GM12878 (cell line): ENCODE measurements around the gene B3GNT3. TPM values are rescaled to one million over a fixed set of nuclear protein-coding genes. Genes with fewer than 3 reads are reported as not detected.
A peak's percentile ranks its signal among the peaks of the same experiment; 100 is the strongest.

Source experiments
- BHLHE40 ChIP-seq, 2 experiments: fragments of 450-650 bp in 1 of 2; IDR thresholded peaks; 2 replicates each; pipeline ENCODE4 v1.6.1; 2011 to 2017; ENCODE audit warnings: low read depth in 2 of 2, borderline replicate concordance in 1 of 2, improper control_type of control experiment in 1 of 2, low read length in 1 of 2, mild to moderate bottlenecking in 1 of 2
- BMI1 ChIP-seq: fragments of 450-650 bp; IDR thresholded peaks from 2 replicates; pipeline ENCODE4 v1.6.1; 2016; ENCODE audit warnings: mild to moderate bottlenecking, moderate library complexity, borderline replicate concordance
- ESRRA ChIP-seq: IDR thresholded peaks from 2 replicates; pipeline ENCODE4 v1.6.1; 2012; ENCODE audit warnings: mild to moderate bottlenecking, low read length, improper control_type of control experiment
- HDGF ChIP-seq: fragments of 450-650 bp; IDR thresholded peaks from 2 replicates; pipeline ENCODE4 v1.6.1; 2016; ENCODE audit warnings: antibody characterized with exemption
- NFXL1 ChIP-seq: fragments of 450-650 bp; IDR thresholded peaks from 2 replicates; pipeline ENCODE4 v1.6.1; 2017; ENCODE audit warnings: antibody characterized with exemption, mild to moderate bottlenecking, borderline replicate concordance
- NFYA ChIP-seq: IDR thresholded peaks from 2 replicates; pipeline ENCODE4 v1.6.1; 2011; ENCODE audit warnings: low read depth, mild to moderate bottlenecking, low read length, improper control_type of control experiment, borderline replicate concordance
- NKRF ChIP-seq: fragments of 450-650 bp; conservative IDR thresholded peaks from 2 replicates; pipeline ENCODE4 v1.6.1; 2017; ENCODE audit warnings: mild to moderate bottlenecking, moderate library complexity
- SIX5 ChIP-seq: IDR thresholded peaks from 2 replicates; pipeline ENCODE4 v1.6.1; 2011; ENCODE audit warnings: mild to moderate bottlenecking, low read depth, low read length, moderate library complexity; ENCODE audit not compliant: severe bottlenecking
- SREBF1 ChIP-seq: IDR thresholded peaks from 2 replicates; pipeline ENCODE4 v1.6.1; 2012; ENCODE audit warnings: mild to moderate bottlenecking, low read length
- TARDBP ChIP-seq: IDR thresholded peaks from 2 replicates; pipeline ENCODE4 v1.6.1; 2016; ENCODE audit warnings: borderline replicate concordance
- ZNF217 ChIP-seq: fragments of 450-650 bp; IDR thresholded peaks from 2 replicates; pipeline ENCODE4 v1.6.1; 2017; ENCODE audit warnings: antibody characterized with exemption, mild to moderate bottlenecking
- ZSCAN29 ChIP-seq: fragments of 450-650 bp; IDR thresholded peaks from 2 replicates; pipeline ENCODE4 v1.6.1; 2017; ENCODE audit warnings: mild to moderate bottlenecking, moderate library complexity
- polyA plus RNA-seq, 11 experiments: library from polyadenylated mRNA; depleted of rRNA in 4 of 11; unstranded in 6 of 11; stranded (reverse) in 5 of 11; fragments of >200 nt; fragmentation: Nextera tagmentation in 4 of 11; fragmentation: Illumina TruSeq in 1 of 11; extraction: Ambion mirVana in 4 of 11; extraction: Trizol in 1 of 11; gene quantifications; 1 replicate in 1 of 11; 2 replicates in 10 of 11; pipeline versions ENCODE4 v1.2.1 to v1.2.3, GENCODE V29; 2011 to 2016; ENCODE audit warnings: inconsistent platforms in 2 of 11, missing spikeins in 2 of 11, low read depth in 1 of 11
- total RNA-seq, 4 experiments: library from RNA; depleted of rRNA in 3 of 4; stranded (reverse); fragments of >200 nt in 3 of 4; fragmentation: Illumina TruSeq in 1 of 4; extraction: Trizol in 1 of 4; gene quantifications; 2 replicates each; pipeline versions ENCODE4 v1.2.1 to v1.2.3, GENCODE V29; 2013 to 2021
- TF ChIP-seq, protein P1 (sequence below): IDR thresholded peaks from 2 replicates; pipeline ENCODE4 v1.6.1; 2012; ENCODE audit warnings: mild to moderate bottlenecking, low read depth, low read length
- TF ChIP-seq, protein P2 (sequence below): IDR thresholded peaks from 2 replicates; pipeline ENCODE4 v1.6.1; 2011; ENCODE audit warnings: low read depth, low read length, improper control_type of control experiment, borderline replicate concordance
- TF ChIP-seq, protein P3 (sequence below): fragments of 150-350 bp; IDR thresholded peaks from 2 replicates; pipeline ENCODE4 v1.6.1; 2016; ENCODE audit warnings: low read depth, low read length
- TF ChIP-seq, protein P4 (sequence below): IDR thresholded peaks from 2 replicates; pipeline ENCODE4 v1.6.1; 2011; ENCODE audit warnings: mild to moderate bottlenecking, low read depth, low read length, moderate library complexity; ENCODE audit not compliant: insufficient replicate concordance

The B3GNT3 gene
- total and polyA plus RNA-seq, 10 of the 15 experiments (the other 5 are each of a cell fraction or from before 2014, with no cell fraction given) = not detected

GRCh38 chr19:17859533-17860330, 64.8 kb downstream of the B3GNT3 start, which contains the start of gene RPL18A (continued):
- TF ChIP-seq, protein P1, sequence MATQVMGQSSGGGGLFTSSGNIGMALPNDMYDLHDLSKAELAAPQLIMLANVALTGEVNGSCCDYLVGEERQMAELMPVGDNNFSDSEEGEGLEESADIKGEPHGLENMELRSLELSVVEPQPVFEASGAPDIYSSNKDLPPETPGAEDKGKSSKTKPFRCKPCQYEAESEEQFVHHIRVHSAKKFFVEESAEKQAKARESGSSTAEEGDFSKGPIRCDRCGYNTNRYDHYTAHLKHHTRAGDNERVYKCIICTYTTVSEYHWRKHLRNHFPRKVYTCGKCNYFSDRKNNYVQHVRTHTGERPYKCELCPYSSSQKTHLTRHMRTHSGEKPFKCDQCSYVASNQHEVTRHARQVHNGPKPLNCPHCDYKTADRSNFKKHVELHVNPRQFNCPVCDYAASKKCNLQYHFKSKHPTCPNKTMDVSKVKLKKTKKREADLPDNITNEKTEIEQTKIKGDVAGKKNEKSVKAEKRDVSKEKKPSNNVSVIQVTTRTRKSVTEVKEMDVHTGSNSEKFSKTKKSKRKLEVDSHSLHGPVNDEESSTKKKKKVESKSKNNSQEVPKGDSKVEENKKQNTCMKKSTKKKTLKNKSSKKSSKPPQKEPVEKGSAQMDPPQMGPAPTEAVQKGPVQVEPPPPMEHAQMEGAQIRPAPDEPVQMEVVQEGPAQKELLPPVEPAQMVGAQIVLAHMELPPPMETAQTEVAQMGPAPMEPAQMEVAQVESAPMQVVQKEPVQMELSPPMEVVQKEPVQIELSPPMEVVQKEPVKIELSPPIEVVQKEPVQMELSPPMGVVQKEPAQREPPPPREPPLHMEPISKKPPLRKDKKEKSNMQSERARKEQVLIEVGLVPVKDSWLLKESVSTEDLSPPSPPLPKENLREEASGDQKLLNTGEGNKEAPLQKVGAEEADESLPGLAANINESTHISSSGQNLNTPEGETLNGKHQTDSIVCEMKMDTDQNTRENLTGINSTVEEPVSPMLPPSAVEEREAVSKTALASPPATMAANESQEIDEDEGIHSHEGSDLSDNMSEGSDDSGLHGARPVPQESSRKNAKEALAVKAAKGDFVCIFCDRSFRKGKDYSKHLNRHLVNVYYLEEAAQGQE = peak; percentile 38; the same call in 1 of the 2 replicates
- TF ChIP-seq ZNF217 (no peak), BHLHE40 (IDR thresholded peaks at IDR 0.05; ENCODE audit: borderline replicate concordance in 1 of 2, low read depth in 2 of 2, low read length in 1 of 2) (peak; percentile 52 to 53; a peak in 2 of 4 replicates), ESRRA (no peak), SREBF1 (0 out of 2 replicates have a peak, but pooled peaks have one; percentile 68), SIX5 (peak; percentile 96), ZSCAN29 (no peak), NFXL1 (no peak), NFYA (no peak; the same call in 1 of the 2 replicates), TARDBP (peak; percentile 75), NKRF (peak; percentile 95), BMI1 (no peak), HDGF (peak; percentile 89)
- TF ChIP-seq, protein P2, sequence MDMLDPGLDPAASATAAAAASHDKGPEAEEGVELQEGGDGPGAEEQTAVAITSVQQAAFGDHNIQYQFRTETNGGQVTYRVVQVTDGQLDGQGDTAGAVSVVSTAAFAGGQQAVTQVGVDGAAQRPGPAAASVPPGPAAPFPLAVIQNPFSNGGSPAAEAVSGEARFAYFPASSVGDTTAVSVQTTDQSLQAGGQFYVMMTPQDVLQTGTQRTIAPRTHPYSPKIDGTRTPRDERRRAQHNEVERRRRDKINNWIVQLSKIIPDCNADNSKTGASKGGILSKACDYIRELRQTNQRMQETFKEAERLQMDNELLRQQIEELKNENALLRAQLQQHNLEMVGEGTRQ = no peak; the same call in 1 of the 2 replicates
- TF ChIP-seq, protein P3, sequence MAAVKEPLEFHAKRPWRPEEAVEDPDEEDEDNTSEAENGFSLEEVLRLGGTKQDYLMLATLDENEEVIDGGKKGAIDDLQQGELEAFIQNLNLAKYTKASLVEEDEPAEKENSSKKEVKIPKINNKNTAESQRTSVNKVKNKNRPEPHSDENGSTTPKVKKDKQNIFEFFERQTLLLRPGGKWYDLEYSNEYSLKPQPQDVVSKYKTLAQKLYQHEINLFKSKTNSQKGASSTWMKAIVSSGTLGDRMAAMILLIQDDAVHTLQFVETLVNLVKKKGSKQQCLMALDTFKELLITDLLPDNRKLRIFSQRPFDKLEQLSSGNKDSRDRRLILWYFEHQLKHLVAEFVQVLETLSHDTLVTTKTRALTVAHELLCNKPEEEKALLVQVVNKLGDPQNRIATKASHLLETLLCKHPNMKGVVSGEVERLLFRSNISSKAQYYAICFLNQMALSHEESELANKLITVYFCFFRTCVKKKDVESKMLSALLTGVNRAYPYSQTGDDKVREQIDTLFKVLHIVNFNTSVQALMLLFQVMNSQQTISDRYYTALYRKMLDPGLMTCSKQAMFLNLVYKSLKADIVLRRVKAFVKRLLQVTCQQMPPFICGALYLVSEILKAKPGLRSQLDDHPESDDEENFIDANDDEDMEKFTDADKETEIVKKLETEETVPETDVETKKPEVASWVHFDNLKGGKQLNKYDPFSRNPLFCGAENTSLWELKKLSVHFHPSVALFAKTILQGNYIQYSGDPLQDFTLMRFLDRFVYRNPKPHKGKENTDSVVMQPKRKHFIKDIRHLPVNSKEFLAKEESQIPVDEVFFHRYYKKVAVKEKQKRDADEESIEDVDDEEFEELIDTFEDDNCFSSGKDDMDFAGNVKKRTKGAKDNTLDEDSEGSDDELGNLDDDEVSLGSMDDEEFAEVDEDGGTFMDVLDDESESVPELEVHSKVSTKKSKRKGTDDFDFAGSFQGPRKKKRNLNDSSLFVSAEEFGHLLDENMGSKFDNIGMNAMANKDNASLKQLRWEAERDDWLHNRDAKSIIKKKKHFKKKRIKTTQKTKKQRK = peak; percentile 90
- TF ChIP-seq, protein P4, sequence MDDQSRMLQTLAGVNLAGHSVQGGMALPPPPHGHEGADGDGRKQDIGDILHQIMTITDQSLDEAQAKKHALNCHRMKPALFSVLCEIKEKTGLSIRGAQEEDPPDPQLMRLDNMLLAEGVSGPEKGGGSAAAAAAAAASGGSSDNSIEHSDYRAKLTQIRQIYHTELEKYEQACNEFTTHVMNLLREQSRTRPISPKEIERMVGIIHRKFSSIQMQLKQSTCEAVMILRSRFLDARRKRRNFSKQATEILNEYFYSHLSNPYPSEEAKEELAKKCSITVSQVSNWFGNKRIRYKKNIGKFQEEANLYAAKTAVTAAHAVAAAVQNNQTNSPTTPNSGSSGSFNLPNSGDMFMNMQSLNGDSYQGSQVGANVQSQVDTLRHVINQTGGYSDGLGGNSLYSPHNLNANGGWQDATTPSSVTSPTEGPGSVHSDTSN = peak; percentile 99
